Activated T-cell treated with anti-CD3 and anti-CD28 coated beads, Interleukin-2, amount 50 U/mL, for 72 hours (primary cell): ENCODE measurements around the gene EOLA1. TPM values are rescaled to one million over a fixed set of nuclear protein-coding genes. Genes with fewer than 3 reads are reported as not detected.

Source experiments
- ATAC-seq, 2 donors: fragments of 150-1000 bp; cut with Tn5 transposase; replicated peaks in 1 of 2; 2 replicates each; pipeline ENCODE4 v1.10.0; 2021; ENCODE audit warnings: moderate library complexity in 2 of 2, mild to moderate bottlenecking in 1 of 2
- DNase-seq, 2 donors: peaks; one replicate each; pipeline ENCODE4 v3.0.0; 2021 to 2022; ENCODE audit warnings: mixed read lengths in 1 of 2
- H3K27ac Mint-ChIP-seq: one replicate; pipeline ENCODE4 v1.8.0; 2022; ENCODE audit warnings: mild to moderate bottlenecking, moderate library complexity, mixed read lengths
- H3K27me3 Mint-ChIP-seq: one replicate; pipeline ENCODE4 v1.8.0; 2022; ENCODE audit warnings: low read depth, mixed read lengths
- H3K36me3 Mint-ChIP-seq, 2 donors: one replicate each; pipeline ENCODE4 v1.8.0; 2022; ENCODE audit warnings: mixed read lengths in 2 of 2, mild to moderate bottlenecking in 1 of 2; ENCODE audit not compliant: insufficient read depth in 2 of 2
- H3K4me1 Mint-ChIP-seq: one replicate; pipeline ENCODE4 v1.8.0; 2022; ENCODE audit warnings: low read depth, mixed read lengths
- H3K4me3 Mint-ChIP-seq, 2 donors: one replicate each; pipeline ENCODE4 v1.8.0; 2022; ENCODE audit warnings: mild to moderate bottlenecking in 2 of 2, mixed read lengths in 2 of 2, moderate library complexity in 2 of 2
- H3K9me3 Mint-ChIP-seq, 2 donors: one replicate each; pipeline ENCODE4 v1.8.0; 2022; ENCODE audit warnings: mixed read lengths in 2 of 2
- total RNA-seq, 2 donors: library from RNA; stranded (reverse); gene quantifications; one replicate each; pipeline ENCODE4 v1.2.3, GENCODE V29; 2022

Gene EOLA1
- total RNA-seq, 2 donors from 2014 or later: 26.7 to 28.1 TPM

DNA sequence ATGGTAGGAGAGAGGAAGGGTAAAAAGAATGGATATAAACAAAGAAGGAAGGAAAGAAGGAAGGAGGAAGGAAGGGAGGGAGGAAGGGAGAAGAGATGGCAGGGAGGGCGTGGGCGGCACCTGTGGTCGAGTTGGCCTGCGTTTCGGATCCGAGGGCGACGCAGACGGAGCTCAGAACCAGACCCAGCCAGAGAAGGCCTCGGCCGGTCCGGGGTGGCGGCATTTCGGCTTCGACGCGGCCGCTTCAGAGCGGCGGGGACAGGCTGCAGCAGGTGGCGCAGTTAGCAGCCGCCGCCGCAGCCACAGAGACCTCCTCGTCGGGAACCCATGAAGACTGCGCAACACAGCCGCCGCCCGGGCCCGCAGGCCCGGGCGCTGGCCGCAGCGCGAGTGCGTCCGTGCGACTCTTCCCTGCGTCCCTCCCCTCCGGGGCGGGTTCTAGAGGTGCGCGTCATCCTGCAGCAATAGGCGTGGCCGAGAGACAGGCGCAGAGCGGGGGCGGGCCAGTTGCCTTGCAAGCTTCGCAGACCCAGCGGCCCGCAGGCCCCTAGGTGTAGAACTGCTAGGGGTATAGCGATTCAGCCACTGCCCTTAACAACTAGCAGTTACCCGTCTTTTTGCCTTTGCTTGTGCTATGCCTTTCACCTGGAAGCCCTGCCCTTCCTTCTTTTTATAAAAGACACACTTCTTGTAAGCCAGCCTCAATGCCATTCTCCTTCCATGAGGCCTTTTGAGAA, 35.7 kb upstream of the EOLA1 start, which contains the start of gene IDS:
Gene IDS (minus strand): TSS at position 392 of the 737 bp plus-strand sequence. CDS start 169 bp downstream, at position 223.
- ATAC-seq (peak; percentile 75 to 79), DNase-seq (peak; percentile 88 to 91)
- Mint-ChIP-seq H3K4me1 (peaks cover 48% of the 10 kb centered on the region), H3K9me3 (no peaks in the 10 kb centered on the region), H3K27ac (peak within 1 kb of the TSS; percentile 92), H3K36me3 (peaks cover 3 to 7% of the 10 kb centered on the region in 2 donors), H3K27me3 (peaks cover 12% of the 10 kb centered on the region), H3K4me3 (peak within 1 kb of the TSS; percentile 85 to 92)

DNA sequence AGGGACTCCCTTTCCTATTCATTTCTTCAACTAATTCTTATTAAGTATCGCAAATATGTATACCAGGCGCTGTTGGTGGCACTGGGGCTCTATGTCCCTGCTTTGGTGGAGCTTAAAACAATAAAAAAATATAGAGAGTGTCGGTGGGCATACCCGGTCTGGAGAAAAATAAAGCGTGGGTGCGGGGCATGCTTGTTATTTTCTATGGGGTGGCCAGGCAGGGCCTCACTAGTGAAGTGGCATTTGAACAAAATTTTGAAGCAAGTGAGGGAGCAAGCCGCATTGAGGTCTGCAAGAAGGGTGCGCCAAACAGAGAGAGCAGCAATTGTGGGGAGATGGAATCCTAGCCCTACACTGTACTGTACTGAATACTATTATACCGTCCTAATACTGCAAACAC, 35.1 kb upstream of the EOLA1 start:
- Mint-ChIP-seq H3K9me3 (no peaks in the 10 kb centered on the region), H3K27ac (peak overlapping the region; percentile 85), H3K4me3 (peak overlapping the region; percentile 85 to 92), H3K36me3 (peaks cover 3 to 5% of the 10 kb centered on the region in 2 donors), H3K27me3 (peaks cover 18% of the 10 kb centered on the region), H3K4me1 (peaks cover 43% of the 10 kb centered on the region)
- ATAC-seq (no peak), DNase-seq (no peak)

DNA sequence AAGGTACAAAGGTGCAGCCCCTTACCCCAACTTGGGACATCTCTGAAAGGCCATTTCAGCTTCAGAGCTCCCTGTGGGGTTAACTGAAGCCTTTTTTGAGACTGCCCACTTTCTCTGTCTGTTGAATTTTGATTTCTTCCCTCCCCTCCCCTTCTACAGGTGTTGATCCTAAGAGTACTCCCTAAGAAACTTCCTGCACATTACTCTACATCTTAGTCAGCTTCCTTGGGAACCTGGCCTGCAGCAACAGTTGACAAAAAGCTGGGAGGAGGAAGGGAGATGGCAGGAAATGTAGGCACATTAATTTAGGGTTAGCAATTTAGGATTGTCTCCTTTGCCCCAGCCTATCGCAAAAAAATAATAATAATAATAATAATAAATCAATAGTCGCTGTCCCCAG, 34.5 kb upstream of the EOLA1 start:
- Mint-ChIP-seq H3K36me3 (peaks cover 3% of the 10 kb centered on the region in 2 donors), H3K27ac (no peak overlapping the region), H3K4me1 (peaks cover 36% of the 10 kb centered on the region), H3K27me3 (peaks cover 22% of the 10 kb centered on the region), H3K4me3 (no peak overlapping the region), H3K9me3 (no peaks in the 10 kb centered on the region)
- ATAC-seq: no peak
- no peak for DNase-seq

DNA sequence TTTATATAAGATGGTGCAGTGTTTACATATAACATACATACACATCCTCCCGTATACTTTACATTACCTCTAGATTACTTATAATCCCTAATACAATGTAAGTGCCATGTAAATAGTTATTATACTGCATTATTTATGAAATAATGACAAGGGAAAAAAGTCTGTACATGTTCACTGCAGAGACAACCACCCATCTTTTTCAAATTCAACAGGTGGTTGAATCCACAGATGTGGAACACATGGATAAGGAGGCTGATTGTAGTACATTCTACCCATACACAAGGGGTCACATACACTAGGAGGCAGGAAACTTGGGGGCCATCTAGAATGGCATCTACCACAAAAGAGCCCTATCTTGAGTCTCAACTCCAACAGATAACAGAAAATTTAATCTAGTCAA, 32.3 kb upstream of the EOLA1 start:
- Mint-ChIP-seq H3K27me3 (peaks cover 22% of the 10 kb centered on the region), H3K36me3 (peaks cover 3% of the 10 kb centered on the region in 2 donors), H3K9me3 (no peaks in the 10 kb centered on the region), H3K27ac (no peak overlapping the region), H3K4me1 (peaks cover 32% of the 10 kb centered on the region), H3K4me3 (no peak overlapping the region)
- ATAC-seq (no peak), DNase-seq (no peak)

DNA sequence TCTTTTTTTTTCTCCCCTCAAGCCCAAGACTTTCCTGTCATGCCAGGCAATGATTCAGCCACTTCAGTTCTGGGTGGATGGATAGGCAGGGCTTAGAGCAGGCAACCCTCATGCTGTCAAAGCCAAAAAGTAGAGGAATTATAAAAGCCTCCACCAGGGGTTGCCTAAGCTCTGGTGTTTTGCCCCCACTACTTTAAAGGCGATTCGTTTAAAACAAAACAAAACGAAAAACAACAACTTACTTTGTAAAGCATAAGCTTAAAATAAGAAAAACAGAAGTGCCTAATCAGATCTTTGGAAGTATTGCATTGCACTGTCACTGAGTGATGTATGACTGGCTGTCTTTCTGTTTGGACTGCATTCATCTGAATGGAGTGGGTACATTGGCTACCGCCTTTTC, 30.4 kb upstream of the EOLA1 start:
- Mint-ChIP-seq H3K27ac (no peak overlapping the region), H3K27me3 (peaks cover 11% of the 10 kb centered on the region), H3K36me3 (no peaks in the 10 kb centered on the region), H3K4me3 (no peak overlapping the region), H3K9me3 (no peaks in the 10 kb centered on the region), H3K4me1 (peaks cover 18% of the 10 kb centered on the region)
- DNase-seq (no peak), ATAC-seq (no peak)

DNA sequence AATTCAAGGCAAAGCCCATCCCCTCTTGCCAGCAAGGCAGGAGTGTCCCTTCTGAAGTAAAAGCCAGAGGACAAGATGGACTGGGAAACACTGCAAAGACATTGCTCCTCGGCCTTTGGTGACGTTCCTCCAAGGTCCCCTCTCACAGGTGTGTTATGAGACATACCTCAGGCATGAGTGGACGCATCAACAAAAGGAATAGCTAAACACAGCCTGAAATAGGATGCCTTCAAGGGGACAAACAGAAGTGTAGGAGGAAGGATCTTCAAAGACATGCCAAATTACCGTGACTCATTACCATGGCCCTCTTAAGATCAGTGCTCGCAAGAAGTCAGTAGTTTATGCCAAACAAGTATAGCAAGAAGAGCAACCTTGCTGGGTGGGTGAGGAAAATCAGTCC, 29.7 kb upstream of the EOLA1 start:
- H3K27me3 Mint-ChIP-seq: peaks cover 14% of the 10 kb centered on the region
- no peak overlapping the region for H3K27ac Mint-ChIP-seq
- ATAC-seq (no peak), DNase-seq (no peak)
- H3K36me3 Mint-ChIP-seq: no peaks in the 10 kb centered on the region
- H3K9me3 Mint-ChIP-seq: no peaks in the 10 kb centered on the region
- H3K4me1 Mint-ChIP-seq: peaks cover 18% of the 10 kb centered on the region
- no peak overlapping the region for H3K4me3 Mint-ChIP-seq

DNA sequence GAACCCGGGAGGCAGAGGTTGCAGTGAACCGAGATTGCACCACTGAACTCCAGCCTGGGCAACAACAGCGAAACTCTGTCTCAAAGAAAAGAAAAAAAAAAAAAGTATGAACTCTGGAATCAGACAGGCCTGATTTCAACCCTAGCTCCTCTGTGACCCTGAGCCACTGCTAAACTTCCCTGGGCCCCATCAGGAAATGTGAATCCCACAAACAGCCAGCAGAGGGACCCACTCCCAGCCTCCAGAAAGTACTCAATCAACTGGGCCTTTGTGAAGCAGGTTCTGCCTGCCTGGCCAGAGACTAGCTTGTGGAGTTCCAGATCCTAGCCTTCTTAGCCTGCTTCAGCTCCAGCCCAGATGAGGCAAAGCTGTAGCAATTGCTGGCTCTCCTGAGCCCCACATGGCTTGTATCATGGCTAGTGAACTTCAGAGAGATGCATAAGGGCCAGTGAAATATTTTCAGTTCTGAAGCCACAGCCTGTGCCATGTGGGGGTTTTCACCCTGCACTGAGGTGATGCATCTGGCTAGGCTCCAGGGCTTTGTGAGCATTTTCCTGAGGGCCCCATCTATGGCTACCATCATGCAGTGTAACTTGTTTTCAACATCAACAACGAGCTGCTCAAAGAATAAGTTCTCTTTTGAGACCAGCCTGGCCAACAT, 28.5 kb upstream of the EOLA1 start:
- H3K36me3 Mint-ChIP-seq: peaks cover 0 to 1% of the 10 kb centered on the region in 2 donors
- H3K4me3 Mint-ChIP-seq: peak overlapping the region; percentile 10 to 20
- H3K27me3 Mint-ChIP-seq: peaks cover 26% of the 10 kb centered on the region
- no peaks in the 10 kb centered on the region for H3K9me3 Mint-ChIP-seq
- H3K4me1 Mint-ChIP-seq: peaks cover 23% of the 10 kb centered on the region
- H3K27ac Mint-ChIP-seq: peak overlapping the region; percentile 70
- DNase-seq (peak; percentile 49 to 54), ATAC-seq (peak; percentile 81 to 84)

DNA sequence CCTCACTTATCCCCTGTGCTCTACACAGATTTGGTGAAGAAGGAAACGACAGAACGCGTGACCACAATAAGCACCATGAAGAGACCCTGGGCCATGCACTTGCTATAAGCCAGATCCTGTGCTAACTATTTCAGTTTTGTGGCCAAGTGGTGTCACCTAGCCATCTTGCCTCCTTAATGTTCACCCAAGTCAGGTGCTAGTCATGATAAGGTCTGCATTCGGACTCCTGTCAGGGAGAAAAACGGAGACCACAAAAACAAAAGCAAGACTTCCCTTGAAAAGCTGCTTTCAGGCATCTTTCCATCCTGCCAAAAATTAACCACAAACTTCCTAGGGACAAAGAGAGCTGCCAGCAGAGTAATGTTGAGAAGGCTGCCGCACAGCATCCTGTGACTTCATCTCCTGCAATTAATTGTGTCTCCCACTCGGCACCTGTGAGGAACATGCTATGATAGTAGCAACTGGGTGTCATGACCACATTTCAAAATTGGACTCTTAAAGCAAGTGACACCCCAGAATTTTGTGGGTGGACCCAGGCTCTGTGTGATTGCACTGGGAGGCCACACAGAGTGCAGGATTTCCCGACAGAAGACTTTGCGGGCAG, 26.9 kb upstream of the EOLA1 start:
- Mint-ChIP-seq H3K36me3 (peaks cover 0 to 1% of the 10 kb centered on the region in 2 donors), H3K27me3 (peaks cover 35% of the 10 kb centered on the region), H3K4me3 (no peak overlapping the region), H3K4me1 (peaks cover 23% of the 10 kb centered on the region), H3K9me3 (no peaks in the 10 kb centered on the region), H3K27ac (no peak overlapping the region)
- DNase-seq: no peak
- peak; percentile 14 to 36 for ATAC-seq

DNA sequence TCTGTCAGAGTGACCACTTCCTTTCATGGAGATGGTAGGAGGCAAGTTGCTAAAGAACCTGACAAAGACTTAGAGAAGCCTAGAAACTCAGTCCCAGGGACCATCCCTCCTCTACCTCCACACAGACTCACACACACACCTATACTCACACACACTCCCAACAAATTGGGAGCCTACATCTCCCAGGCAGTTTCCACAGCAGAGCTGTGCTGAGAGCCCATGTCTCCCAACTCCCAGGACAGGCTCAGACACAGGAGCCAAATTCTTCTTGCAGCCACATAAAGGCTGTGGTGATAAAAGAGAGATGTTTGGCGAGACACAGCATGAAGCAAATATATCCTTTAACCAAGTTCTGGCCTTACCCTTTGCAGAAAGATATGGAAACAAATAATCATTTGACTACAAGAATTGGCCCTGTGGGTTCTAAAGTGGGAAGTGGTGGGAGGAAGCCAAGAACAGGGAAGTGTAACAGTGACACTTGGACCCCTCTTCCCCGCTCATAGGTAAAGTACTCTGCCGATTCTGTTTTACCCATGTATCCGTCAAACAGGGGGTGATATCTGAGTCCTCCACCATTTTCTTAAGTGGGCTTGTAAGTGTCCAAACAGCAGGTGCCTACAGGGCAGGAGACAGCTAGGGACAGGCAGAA, 24.7 kb upstream of the EOLA1 start:
- H3K27me3 Mint-ChIP-seq: peaks cover 43% of the 10 kb centered on the region
- peaks cover 0 to 1% of the 10 kb centered on the region in 2 donors for H3K36me3 Mint-ChIP-seq
- H3K4me3 Mint-ChIP-seq: peak overlapping the region in 1 of 2 donors; percentile 4
- DNase-seq (no peak), ATAC-seq (no peak)
- H3K9me3 Mint-ChIP-seq: no peaks in the 10 kb centered on the region
- H3K4me1 Mint-ChIP-seq: peaks cover 29% of the 10 kb centered on the region
- no peak overlapping the region for H3K27ac Mint-ChIP-seq

DNA sequence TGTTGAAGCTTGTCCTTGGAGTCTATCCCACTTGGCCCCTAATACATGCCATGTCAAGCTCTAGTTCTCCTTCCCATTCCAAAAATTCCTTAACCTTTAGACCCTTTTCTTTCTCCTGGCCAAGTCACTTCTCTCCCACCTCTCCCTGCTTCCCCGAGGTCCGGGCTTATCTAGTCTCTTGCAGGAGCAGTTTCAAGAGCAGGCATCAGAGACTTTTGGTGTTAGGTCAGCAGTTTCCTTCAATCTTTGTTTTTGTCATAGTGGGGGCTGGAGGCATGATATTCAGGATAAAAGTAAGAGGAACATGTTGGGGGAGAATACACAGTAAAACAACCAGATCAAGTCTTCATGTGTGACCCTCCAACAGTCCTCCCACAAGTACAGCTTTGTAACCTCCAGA, 24.2 kb upstream of the EOLA1 start:
- ATAC-seq (no peak), DNase-seq (no peak)
- Mint-ChIP-seq H3K36me3 (peaks cover 0 to 1% of the 10 kb centered on the region in 2 donors), H3K4me3 (no peak overlapping the region), H3K27me3 (peaks cover 43% of the 10 kb centered on the region), H3K9me3 (no peaks in the 10 kb centered on the region), H3K4me1 (peaks cover 34% of the 10 kb centered on the region), H3K27ac (peak overlapping the region; percentile 47)

DNA sequence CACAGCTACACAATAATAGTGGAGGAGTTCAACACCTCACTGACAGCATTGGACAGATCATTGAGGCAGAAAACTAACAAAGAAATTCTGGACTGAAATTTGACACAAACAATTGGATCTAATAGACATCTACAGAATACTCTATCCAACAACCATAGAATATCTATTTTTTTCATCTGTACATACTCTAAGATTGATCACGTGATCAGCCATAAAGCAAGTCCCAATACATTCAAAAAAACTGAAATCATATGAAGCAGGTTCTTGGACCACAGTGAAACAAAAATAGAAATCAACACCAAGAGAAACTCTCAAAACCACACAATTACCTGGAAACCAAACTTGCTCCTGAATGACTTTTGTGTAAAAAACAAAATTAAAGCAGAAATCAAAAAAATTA, 23.5 kb upstream of the EOLA1 start:
- Mint-ChIP-seq H3K36me3 (peaks cover 0 to 1% of the 10 kb centered on the region in 2 donors), H3K4me1 (peaks cover 38% of the 10 kb centered on the region), H3K9me3 (no peaks in the 10 kb centered on the region), H3K27ac (peak overlapping the region; percentile 47), H3K4me3 (no peak overlapping the region), H3K27me3 (peaks cover 47% of the 10 kb centered on the region)
- ATAC-seq (no peak), DNase-seq (no peak)

DNA sequence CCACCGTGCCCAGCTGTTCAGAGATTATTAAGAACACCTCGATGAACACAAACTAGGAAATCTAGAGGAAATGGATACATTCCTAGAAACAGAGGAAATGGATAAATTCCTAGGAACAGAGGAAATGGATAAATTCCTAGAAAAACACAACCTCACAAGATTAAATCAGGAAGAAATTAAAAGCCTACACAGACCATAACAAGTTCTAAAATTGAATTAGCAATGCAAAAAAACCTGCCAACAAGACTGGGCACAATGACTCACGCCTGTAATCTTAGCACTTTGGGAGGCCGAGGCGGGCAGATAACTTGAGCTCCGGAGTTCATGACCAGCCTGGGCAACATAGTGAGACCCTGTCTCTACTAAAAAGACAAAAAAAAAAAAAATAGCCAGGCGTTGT, 22.6 kb upstream of the EOLA1 start:
- DNase-seq (no peak), ATAC-seq (no peak)
- Mint-ChIP-seq H3K27me3 (peaks cover 54% of the 10 kb centered on the region), H3K4me1 (peaks cover 29% of the 10 kb centered on the region), H3K4me3 (no peak overlapping the region), H3K9me3 (no peaks in the 10 kb centered on the region), H3K36me3 (peaks cover 0 to 1% of the 10 kb centered on the region in 2 donors), H3K27ac (no peak overlapping the region)
